ENCODE data around the gene DOK3. TPM values are rescaled to one million over a fixed set of nuclear protein-coding genes. Genes with fewer than 3 reads are reported as not detected.

Gene DOK3
- total and polyA plus RNA-seq, 2 donors (not counting 3 experiments of a cell fraction or from before 2014, with no cell fraction given): 4.8 to 5.3 TPM

- dilution Hi-C loops (cut with MboI; ENCODE audit: extremely low pct_ligation_motif_present, low sequenced_read_pairs) (no loop called here), intact Hi-C loops (cut with micrococcal nuclease) (loop anchor here (1.0 kb wide), 1 partner anchor 13 kb away; the partner anchor contains the start of gene PDLIM7)
- Histone ChIP-seq H3K4me1 (ENCODE audit: control insufficient read depth, extremely low read depth, insufficient read depth, low read length) (peaks cover 9% of the 10 kb centered on the region), H3K9ac (replicated peaks; ENCODE audit: extremely low read depth, insufficient read depth, low read length) (no peak overlapping the region), H2AFZ (ENCODE audit: low read depth, low read length) (no peak overlapping the region), H4K20me1 (replicated peaks; ENCODE audit: control insufficient read depth, extremely low read depth, insufficient read depth, low read length) (no peaks in the 10 kb centered on the region), H3K9me3 (replicated peaks; ENCODE audit: control insufficient read depth, insufficient read depth, low read length) (no peaks in the 10 kb centered on the region), H3K79me2 (ENCODE audit: control insufficient read depth, insufficient read depth, low read length) (peaks cover 3% of the 10 kb centered on the region), H3K27ac (ENCODE audit: insufficient read depth, low read depth, low read length) (no peak overlapping the region), H3K4me2 (ENCODE audit: insufficient read depth, low read length) (no peak overlapping the region), H3K4me3 (replicated peaks in 1 of 3; ENCODE audit: insufficient read depth in 1 of 3, low read depth in 1 of 3, low read length in 3 of 3) (no peak overlapping the region), H3K27me3 (ENCODE audit: control insufficient read depth in 2 of 2, insufficient read depth in 2 of 2, low read length in 2 of 2) (no peaks in the 10 kb centered on the region), H3K36me3 (ENCODE audit: control insufficient read depth in 2 of 2, extremely low read depth in 1 of 2, insufficient read depth in 2 of 2, low read length in 2 of 2) (peaks cover 9 to 39% of the 10 kb centered on the region in 2 experiments), H3K9me1 (replicated peaks; ENCODE audit: control insufficient read depth, extremely low read depth, insufficient read depth, low read length) (no peaks in the 10 kb centered on the region)
- TF ChIP-seq GATA2 (IDR thresholded peaks at IDR 0.05; ENCODE audit: insufficient read depth, insufficient read length, low read depth, low read length) (no peak), FOS (IDR thresholded peaks at IDR 0.05; ENCODE audit: borderline replicate concordance, insufficient read depth, low read length) (no peak), MYC (IDR thresholded peaks at IDR 0.05; ENCODE audit: low read depth, low read length) (no peak), POLR2A (IDR thresholded peaks at IDR 0.05; ENCODE audit: low read depth, low read length) (no peak), EZH2 (IDR thresholded peaks at IDR 0.05; ENCODE audit: borderline replicate concordance, low read depth, low read length, severe bottlenecking) (no peak), JUN (IDR thresholded peaks at IDR 0.05; ENCODE audit: borderline replicate concordance, insufficient read depth, insufficient read length, low read depth) (no peak)
- TF ChIP-seq, protein P1, sequence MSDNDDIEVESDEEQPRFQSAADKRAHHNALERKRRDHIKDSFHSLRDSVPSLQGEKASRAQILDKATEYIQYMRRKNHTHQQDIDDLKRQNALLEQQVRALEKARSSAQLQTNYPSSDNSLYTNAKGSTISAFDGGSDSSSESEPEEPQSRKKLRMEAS (IDR thresholded peaks at IDR 0.05; ENCODE audit: insufficient read depth, insufficient read length): no peak
- BruUV-seq (replicated peaks): no TSS peak
- POLR2A ChIA-PET: interaction anchor here (2.5 kb wide), 1 partner anchor 13 kb away, joined by 15 read pairs; the partner anchor contains the start of gene PDLIM7
- FAIRE-seq (no peak), DNase-seq (ENCODE audit: low read depth, low spot score) (no peak)
- CTCF ChIA-PET: interaction anchor here (2.2 to 3.8 kb wide), 2 partner anchors 10 to 19 kb away, joined by 6 to 22 read pairs; no protein-coding TSS in a partner anchor
Measured at GRCh38 chr5:177509991-177510566, 453 bp upstream of the DOK3 start.
